Upper lobe of right lung (tissue), 1 donor: ENCODE results near the gene FAM222B. TPM values are rescaled to one million over a fixed set of nuclear protein-coding genes. Genes with fewer than 3 reads are reported as not detected.
A peak's percentile ranks its signal among the peaks of the same experiment; 100 is the strongest.
"Not testable (repeated sequence)": the region's sequence is repeated elsewhere in the genome, so short reads cannot be mapped to it uniquely, and the experiment has no call there.

Source experiments
- ATAC-seq: fragments of 200-7000 bp; cut with Tn5 transposase; one replicate; pipeline ENCODE4 v1.9.1; 2020; ENCODE audit warnings: mild to moderate bottlenecking, moderate library complexity
- DNase-seq: peaks from one replicate; pipeline ENCODE4 v3.0.0-alpha.2; 2020
- H3K27ac ChIP-seq: fragments of 200-600 bp; one replicate; pipeline ENCODE4 v1.8.0; 2022
- H3K27me3 ChIP-seq: fragments of 200-600 bp; one replicate; pipeline ENCODE4 v1.8.0; 2022; ENCODE audit warnings: mild to moderate bottlenecking
- H3K36me3 ChIP-seq: fragments of 200-600 bp; one replicate; pipeline ENCODE4 v1.8.0; 2022
- H3K4me1 ChIP-seq: fragments of 200-600 bp; one replicate; pipeline ENCODE4 v1.8.0; 2022
- H3K4me3 ChIP-seq: fragments of 200-600 bp; one replicate; pipeline ENCODE4 v1.8.0; 2022; ENCODE audit warnings: mild to moderate bottlenecking
- H3K9me3 ChIP-seq: fragments of 200-600 bp; one replicate; pipeline ENCODE4 v1.8.0; 2022
- intact Hi-C: fragments of 100-400 bp; cut with DNase I; formaldehyde crosslinking; loops from one replicate; pipeline ENCODE4 v1.11.0; 2022
- total RNA-seq: library from RNA; stranded (reverse); fragmentation: NEBNext Ultra II Directional; extraction: Animal tissue kit (Norgen Biotek cat#: 25700); gene quantifications from one replicate; pipeline ENCODE4 v1.2.1, GENCODE V29; 2021
- TF ChIP-seq, protein P1 (sequence below): fragments of 200-600 bp; IDR thresholded peaks from one replicate; pipeline ENCODE4 v1.8.0; 2022; ENCODE audit warnings: antibody characterized with exemption
- donor health status: DM: no; HTN: yes; CAD: no; lungs with severe emphysema.

Gene FAM222B
- total RNA-seq, 1 donor from 2014 or later: 22.2 TPM

DNA sequence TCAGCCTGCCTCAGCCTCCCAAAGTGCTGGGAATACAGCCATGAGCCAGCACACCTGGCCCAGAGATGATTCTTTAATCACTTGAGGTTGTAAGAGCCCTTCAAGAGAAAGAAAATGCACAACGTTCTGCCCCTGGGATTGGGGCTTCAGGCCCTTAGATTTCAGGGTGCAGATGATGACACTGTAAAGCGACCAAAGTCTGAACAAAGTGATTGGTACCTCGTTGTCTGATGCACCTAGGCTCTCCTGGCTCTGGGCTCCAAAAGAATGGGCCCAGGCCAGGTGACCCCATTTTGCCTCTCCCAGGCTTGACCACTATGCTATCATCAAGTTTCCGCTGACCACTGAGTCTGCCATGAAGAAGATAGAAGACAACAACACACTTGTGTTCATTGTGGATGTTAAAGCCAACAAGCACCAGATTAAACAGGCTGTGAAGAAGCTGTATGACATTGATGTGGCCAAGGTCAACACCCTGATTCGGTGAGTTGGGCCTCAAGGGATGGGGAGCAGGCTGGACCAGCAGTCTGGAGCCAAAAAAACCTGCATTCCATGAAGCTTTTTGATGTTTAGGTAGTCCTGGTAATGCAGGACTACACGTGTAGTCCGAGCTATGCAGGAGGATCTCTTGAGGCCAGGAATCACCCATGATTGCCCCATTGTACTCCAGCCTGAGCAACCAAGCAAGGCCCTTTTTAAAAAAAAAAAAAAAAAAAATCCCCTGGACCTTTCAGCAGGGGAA is 120.0 kb downstream of the FAM222B start:
- peak overlapping the region; percentile 24 for H3K27ac ChIP-seq
- peak overlapping the region; percentile 0 for H3K4me3 ChIP-seq
- no peak for ATAC-seq
- H3K9me3 ChIP-seq: no peaks in the 10 kb centered on the region
- H3K4me1 ChIP-seq: peaks cover 55% of the 10 kb centered on the region
- H3K27me3 ChIP-seq: no peaks in the 10 kb centered on the region
- peaks cover 41% of the 10 kb centered on the region for H3K36me3 ChIP-seq
- intact Hi-C loops: no loop called here
- no peak for DNase-seq
- TF ChIP-seq, protein P1, sequence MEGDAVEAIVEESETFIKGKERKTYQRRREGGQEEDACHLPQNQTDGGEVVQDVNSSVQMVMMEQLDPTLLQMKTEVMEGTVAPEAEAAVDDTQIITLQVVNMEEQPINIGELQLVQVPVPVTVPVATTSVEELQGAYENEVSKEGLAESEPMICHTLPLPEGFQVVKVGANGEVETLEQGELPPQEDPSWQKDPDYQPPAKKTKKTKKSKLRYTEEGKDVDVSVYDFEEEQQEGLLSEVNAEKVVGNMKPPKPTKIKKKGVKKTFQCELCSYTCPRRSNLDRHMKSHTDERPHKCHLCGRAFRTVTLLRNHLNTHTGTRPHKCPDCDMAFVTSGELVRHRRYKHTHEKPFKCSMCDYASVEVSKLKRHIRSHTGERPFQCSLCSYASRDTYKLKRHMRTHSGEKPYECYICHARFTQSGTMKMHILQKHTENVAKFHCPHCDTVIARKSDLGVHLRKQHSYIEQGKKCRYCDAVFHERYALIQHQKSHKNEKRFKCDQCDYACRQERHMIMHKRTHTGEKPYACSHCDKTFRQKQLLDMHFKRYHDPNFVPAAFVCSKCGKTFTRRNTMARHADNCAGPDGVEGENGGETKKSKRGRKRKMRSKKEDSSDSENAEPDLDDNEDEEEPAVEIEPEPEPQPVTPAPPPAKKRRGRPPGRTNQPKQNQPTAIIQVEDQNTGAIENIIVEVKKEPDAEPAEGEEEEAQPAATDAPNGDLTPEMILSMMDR: no peak

DNA sequence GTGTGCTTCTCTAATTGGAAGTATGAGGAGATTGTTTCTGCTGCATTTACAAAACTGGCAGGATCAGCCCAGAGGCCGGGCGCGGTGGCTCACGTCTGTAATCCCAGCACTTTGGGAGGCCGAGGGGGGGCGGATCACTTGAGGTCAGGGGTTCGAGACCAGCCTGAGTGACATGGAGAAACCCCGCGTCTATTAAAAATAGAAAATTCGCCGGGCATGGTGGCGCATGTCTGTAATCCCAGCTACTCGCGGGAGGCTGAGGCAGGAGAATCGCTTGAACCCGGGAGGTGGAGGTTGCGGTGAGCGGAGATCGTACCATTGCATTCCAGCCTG is 121.6 kb downstream of the FAM222B start:
- H3K27ac ChIP-seq, H3K9me3 ChIP-seq, H3K27me3 ChIP-seq, ATAC-seq, intact Hi-C loops, DNase-seq: not testable (repeated sequence)
- Histone ChIP-seq H3K4me3 (peak overlapping the region; percentile 86), H3K36me3 (peaks cover 41% of the 10 kb centered on the region), H3K4me1 (peaks cover 60% of the 10 kb centered on the region)

DNA sequence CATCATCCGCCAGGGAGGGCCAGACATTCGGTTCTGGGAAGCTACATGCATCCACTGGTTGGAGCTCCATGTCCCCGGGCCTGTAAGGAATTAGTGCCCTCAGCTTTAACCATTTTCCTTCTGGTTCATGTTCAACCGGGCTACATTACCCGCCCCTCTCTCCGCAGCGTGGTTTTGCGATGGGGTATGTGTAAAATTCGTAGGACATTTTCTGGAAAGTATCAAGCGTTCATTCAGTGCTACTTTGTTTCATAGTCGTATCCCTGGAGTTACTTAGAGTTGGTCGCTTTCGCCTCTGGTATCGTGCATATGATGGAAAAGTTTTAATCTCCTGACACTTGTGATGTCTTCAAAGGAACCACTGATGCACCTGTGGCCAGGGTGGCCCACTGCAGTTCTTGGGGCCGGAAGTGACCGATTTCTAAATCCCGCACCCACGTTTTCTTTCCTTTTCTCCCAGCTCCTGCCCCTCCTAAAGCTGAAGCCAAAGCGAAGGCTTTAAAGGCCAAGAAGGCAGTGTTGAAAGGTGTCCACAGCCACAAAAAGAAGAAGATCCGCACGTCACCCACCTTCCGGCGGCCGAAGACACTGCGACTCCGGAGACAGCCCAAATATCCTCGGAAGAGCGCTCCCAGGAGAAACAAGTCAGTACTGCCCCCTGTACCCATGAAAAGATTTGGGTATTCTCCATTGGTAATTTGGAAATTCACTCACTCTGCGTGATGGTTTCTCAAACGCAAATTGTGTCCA is 122.2 kb downstream of the FAM222B start:
- Histone ChIP-seq H3K27ac (peak overlapping the region; percentile 86), H3K4me1 (peaks cover 56% of the 10 kb centered on the region), H3K4me3 (peak overlapping the region; percentile 86), H3K27me3 (no peaks in the 10 kb centered on the region), H3K9me3 (no peaks in the 10 kb centered on the region), H3K36me3 (peaks cover 41% of the 10 kb centered on the region)
- ATAC-seq (no peak), DNase-seq (no peak)
- intact Hi-C loops: no loop called here
- TF ChIP-seq, protein P1: no peak

DNA sequence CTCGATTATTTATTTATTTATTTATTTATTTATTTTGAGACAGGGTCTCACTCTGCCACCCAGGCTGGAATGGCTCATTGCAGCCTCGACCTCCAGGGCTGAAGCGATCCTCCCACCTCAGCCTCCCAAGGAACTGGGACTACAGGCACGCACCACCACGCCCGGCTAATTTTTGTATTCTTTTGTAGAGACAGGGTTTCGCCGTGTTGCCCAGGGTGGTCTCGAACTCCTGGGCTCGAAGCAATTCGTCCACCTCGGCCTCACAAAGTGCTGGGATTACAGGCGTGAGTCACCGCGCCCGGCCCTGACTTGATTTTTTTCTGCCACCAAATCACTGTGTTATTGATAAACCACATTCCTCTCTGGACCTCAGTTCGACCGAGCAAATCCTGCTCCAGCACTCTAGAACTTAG is 123.6 kb downstream of the FAM222B start:
- H3K27ac ChIP-seq: peak overlapping the region; percentile 86
- peaks cover 53% of the 10 kb centered on the region for H3K4me1 ChIP-seq
- no peaks in the 10 kb centered on the region for H3K9me3 ChIP-seq
- DNase-seq: no peak
- H3K4me3 ChIP-seq: peak overlapping the region; percentile 86
- no peaks in the 10 kb centered on the region for H3K27me3 ChIP-seq
- intact Hi-C loops: no loop called here
- TF ChIP-seq, protein P1: no peak
- peaks cover 44% of the 10 kb centered on the region for H3K36me3 ChIP-seq
- no peak for ATAC-seq

DNA sequence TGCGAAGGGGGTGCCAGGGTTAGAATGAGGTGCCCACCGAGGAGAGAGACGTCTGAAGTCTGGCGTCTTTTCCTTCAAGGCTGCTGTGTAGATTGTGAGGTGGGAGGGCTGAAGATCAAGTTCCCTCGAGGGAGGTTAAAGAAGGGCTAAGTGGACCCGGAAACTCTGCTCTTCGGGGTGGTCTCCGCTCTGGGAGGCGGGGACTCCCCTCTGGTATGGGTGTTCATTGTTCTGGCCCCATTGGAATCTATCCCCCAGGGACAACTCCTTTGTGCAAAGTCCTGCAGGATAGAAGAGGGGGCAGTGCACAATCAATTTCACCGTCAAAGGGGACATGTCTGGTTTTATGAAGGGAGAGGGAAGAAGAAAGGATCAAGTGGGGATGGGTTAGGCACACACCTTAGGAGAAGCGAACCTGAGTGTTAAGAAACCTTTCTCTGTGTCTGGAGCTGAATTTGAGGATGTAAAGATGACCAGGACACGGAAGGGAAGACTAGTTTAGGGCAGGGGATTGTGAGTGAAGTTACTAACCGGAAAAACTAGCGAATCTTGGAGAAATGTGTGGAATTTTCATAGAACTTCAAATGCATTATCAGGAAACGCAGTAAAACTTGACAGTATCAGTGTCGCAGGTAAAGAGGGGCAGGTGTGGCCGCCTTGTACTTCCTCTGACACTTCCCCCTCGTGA is 124.1 kb downstream of the FAM222B start:
- Histone ChIP-seq H3K27ac (peak overlapping the region; percentile 86), H3K4me1 (peaks cover 49% of the 10 kb centered on the region), H3K4me3 (peak overlapping the region; percentile 86), H3K36me3 (peaks cover 44% of the 10 kb centered on the region), H3K9me3 (no peaks in the 10 kb centered on the region), H3K27me3 (no peaks in the 10 kb centered on the region)
- TF ChIP-seq, protein P1: no peak
- no peak for ATAC-seq
- intact Hi-C loops: no loop called here
- no peak for DNase-seq
